ENCODE data around the gene INPP5D.
"Not testable (repeated sequence)": the region's sequence is repeated elsewhere in the genome, so short reads cannot be mapped to it uniquely, and the experiment has no call there.

INPP5D gene

GRCh38 chr2:233032551-233033320 lies 27.4 kb upstream of the INPP5D start, which contains the start of gene NEU2:
Gene NEU2, plus strand, starts transcription at chr2:233032672. Its CDS starts 0 bp downstream, at chr2:233032672.
- no peak for DNase-seq

GRCh38 chr2:233033672-233034071 lies 26.5 kb upstream of the INPP5D start:
- DNase-seq, result no peak

GRCh38 chr2:233034091-233034882 lies 25.9 kb upstream of the INPP5D start:
- no peak for DNase-seq

- DNase-seq, result no peak
Measured at GRCh38 chr2:233035426-233036161, 24.5 kb upstream of the INPP5D start.

- DNase-seq, result no peak
Measured at GRCh38 chr2:233036162-233036838, 23.8 kb upstream of the INPP5D start.

GRCh38 chr2:233037078-233037477 lies 23.1 kb upstream of the INPP5D start:
- DNase-seq, result no peak

- DNase-seq, result no peak
Measured at GRCh38 chr2:233039212-233039845, 20.8 kb upstream of the INPP5D start.

- no peak for DNase-seq
Measured at GRCh38 chr2:233039846-233040530, 20.2 kb upstream of the INPP5D start.

- no peak for DNase-seq
Measured at GRCh38 chr2:233040571-233040970, 19.6 kb upstream of the INPP5D start.

- DNase-seq, result no peak
Measured at GRCh38 chr2:233041722-233042323, 18.3 kb upstream of the INPP5D start.

GRCh38 chr2:233042549-233042948 lies 17.6 kb upstream of the INPP5D start:
- DNase-seq, result no peak

- no peak for DNase-seq
Measured at GRCh38 chr2:233044974-233045605, 15.1 kb upstream of the INPP5D start.

- no peak for DNase-seq
Measured at GRCh38 chr2:233047206-233047605, 12.9 kb upstream of the INPP5D start.

- no peak for DNase-seq
Measured at GRCh38 chr2:233047667-233048066, 12.5 kb upstream of the INPP5D start.

- no peak for DNase-seq
Measured at GRCh38 chr2:233048569-233049193, 11.5 kb upstream of the INPP5D start.

- no peak for DNase-seq
Measured at GRCh38 chr2:233049194-233049761, 10.9 kb upstream of the INPP5D start.

- DNase-seq, result no peak
Measured at GRCh38 chr2:233051241-233052149, 8.6 kb upstream of the INPP5D start.

- not testable (repeated sequence) for DNase-seq
Measured at GRCh38 chr2:233052517-233052916, 7.6 kb upstream of the INPP5D start.
